Measurements from ENCODE around the gene ECE2.

Gene ECE2

GRCh38 chr3:184308744-184309143 is 32.9 kb downstream of the ECE2 start:
- Histone ChIP-seq H3K27ac (no peak overlapping the region), H3K27me3 (replicated peaks) (no peaks in the 10 kb centered on the region), H3K36me3 (replicated peaks) (peaks cover 57% of the 10 kb centered on the region), H3K4me3 (ENCODE audit: low read depth, low read length) (no peak overlapping the region)
- TF ChIP-seq CTCF (IDR thresholded peaks at IDR 0.05; ENCODE audit: low read depth, low read length, missing control alignments), result peak; percentile 4
- in situ Hi-C loops (cut with HindIII; ENCODE audit: low pct_ligation_motif_present, low sequenced_read_pairs), result no loop called here
- DNase-seq, result no peak

DNA sequence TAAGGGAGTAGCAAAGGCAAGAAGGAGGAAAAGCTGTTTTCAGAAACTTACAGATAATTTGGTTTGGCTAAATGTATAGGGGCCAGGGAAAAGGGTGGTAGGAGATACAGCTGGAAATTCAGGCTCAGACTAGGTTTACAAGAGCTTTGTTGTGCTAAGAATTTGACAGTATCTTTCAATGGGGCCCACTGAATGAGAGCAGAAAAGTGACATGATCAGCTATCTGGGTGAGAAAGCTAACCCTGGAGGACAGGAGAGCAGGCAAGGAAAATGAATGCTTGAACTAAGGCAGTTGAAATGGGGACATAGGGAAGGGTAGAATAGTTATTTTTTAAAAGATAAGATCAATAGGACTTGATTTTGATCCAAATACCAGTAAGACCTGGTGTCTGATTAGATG is 35.8 kb downstream of the ECE2 start:
- Histone ChIP-seq H3K27me3 (replicated peaks) (no peaks in the 10 kb centered on the region), H3K4me3 (ENCODE audit: low read depth, low read length) (no peak overlapping the region), H3K36me3 (replicated peaks) (peaks cover 31% of the 10 kb centered on the region), H3K27ac (no peak overlapping the region)
- in situ Hi-C loops (cut with HindIII; ENCODE audit: low pct_ligation_motif_present, low sequenced_read_pairs), result no loop called here
- TF ChIP-seq CTCF (IDR thresholded peaks at IDR 0.05; ENCODE audit: low read depth, low read length, missing control alignments), result no peak
- DNase-seq, result no peak

DNA sequence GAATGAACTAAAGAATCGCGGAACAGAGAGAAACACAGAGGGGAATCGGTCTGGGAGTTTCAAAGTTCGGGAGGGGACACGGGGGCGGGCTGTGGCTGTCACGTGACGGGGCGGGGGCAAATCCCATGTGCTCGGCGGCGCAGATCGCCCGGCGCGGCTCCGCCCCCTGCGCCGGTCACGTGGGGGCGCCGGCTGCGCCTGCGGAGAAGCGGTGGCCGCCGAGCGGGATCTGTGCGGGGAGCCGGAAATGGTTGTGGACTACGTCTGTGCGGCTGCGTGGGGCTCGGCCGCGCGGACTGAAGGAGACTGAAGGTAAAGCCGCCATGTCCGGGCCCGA is 38.5 kb downstream of the ECE2 start, which contains the start of gene EIF4G1:
TSS of gene EIF4G1 (plus strand) at position 244 of the 337 bp plus-strand sequence. CDS start 1,191 bp downstream, outside the sequence.
- in situ Hi-C loops (cut with HindIII; ENCODE audit: low pct_ligation_motif_present, low sequenced_read_pairs), result no loop called here
- Histone ChIP-seq H3K36me3 (replicated peaks) (peaks cover 28% of the 10 kb centered on the region), H3K27me3 (replicated peaks) (no peaks in the 10 kb centered on the region), H3K4me3 (ENCODE audit: low read depth, low read length) (peak within 1 kb of the TSS; percentile 87), H3K27ac (peak within 1 kb of the TSS; percentile 95)
- TF ChIP-seq CTCF (IDR thresholded peaks at IDR 0.05; ENCODE audit: low read depth, low read length, missing control alignments), result no peak
- peak; percentile 87 for DNase-seq

DNA sequence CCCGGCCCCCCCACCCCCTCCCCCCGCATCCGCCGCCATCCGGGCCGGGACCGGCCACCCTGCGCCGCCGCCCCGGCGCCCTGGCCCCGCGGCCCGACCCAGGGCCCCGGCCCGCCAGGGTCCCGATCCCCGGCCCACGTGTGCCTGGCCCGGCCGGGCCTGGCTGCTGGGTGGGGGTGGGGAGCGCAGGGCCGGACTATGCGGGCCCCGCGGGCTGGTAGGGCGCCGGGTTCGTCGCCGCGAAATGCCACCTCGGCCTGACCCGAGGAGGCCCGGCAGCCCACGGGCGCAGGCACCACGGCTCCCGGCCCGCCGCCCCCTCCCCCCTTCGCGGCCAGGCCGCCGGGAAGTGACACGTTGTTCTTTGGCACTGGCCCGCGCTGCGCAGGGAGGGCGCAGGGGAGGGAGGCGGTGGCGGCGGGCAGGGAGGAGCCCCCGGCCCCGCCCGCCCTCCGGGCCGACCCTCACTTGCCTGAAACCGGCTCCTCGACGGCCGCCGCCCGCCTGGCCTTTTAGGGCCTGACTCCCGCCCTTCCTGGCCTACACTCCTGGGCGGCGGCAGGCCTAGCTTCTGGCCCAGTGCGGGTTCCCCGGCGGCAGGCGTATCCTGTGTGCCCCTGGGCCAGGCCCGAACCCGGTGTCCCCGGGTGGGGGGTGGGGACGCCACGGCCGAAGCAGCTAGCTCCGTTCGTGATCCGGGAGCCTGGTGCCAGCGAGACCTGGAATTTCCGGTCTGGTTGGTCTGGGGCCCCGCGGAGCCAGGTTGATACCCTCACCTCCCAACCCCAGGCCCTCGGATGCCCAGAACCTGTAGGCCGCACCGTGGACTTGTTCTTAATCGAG is 39.1 kb downstream of the ECE2 start:
- peak; percentile 47 for DNase-seq
- in situ Hi-C loops (cut with HindIII; ENCODE audit: low pct_ligation_motif_present, low sequenced_read_pairs), result no loop called here
- Histone ChIP-seq H3K36me3 (replicated peaks) (peaks cover 30% of the 10 kb centered on the region), H3K27me3 (replicated peaks) (no peaks in the 10 kb centered on the region), H3K27ac (peak overlapping the region; percentile 95), H3K4me3 (ENCODE audit: low read depth, low read length) (peak overlapping the region; percentile 87)
- no peak for TF ChIP-seq CTCF (IDR thresholded peaks at IDR 0.05; ENCODE audit: low read depth, low read length, missing control alignments)

GRCh38 chr3:184315543-184315867 is 39.7 kb downstream of the ECE2 start:
- Histone ChIP-seq H3K36me3 (replicated peaks) (peaks cover 33% of the 10 kb centered on the region), H3K27ac (peak overlapping the region; percentile 95), H3K4me3 (ENCODE audit: low read depth, low read length) (peak overlapping the region; percentile 87), H3K27me3 (replicated peaks) (no peaks in the 10 kb centered on the region)
- no peak for DNase-seq
- no peak for TF ChIP-seq CTCF (IDR thresholded peaks at IDR 0.05; ENCODE audit: low read depth, low read length, missing control alignments)
- in situ Hi-C loops (cut with HindIII; ENCODE audit: low pct_ligation_motif_present, low sequenced_read_pairs), result no loop called here
